Kidney (tissue), 14 donors: ENCODE results near the gene SIT1. TPM values are rescaled to one million over a fixed set of nuclear protein-coding genes. Genes with fewer than 3 reads are reported as not detected.

ENCODE experiments used
- DNase-seq, 5 donors: peaks; one replicate each; pipeline ENCODE4 v3.0.0-alpha.2; 2013 to 2020
- FAIRE-seq: peaks from 2 replicates; lab custom pipeline; 2012; peaks lifted over from hg19 to GRCh38; lab: Jason Lieb, UNC
- H3K27ac ChIP-seq, 2 donors: one replicate each; pipeline ENCODE4 v1.7.0; 2013; ENCODE audit warnings: low read depth in 2 of 2, low read length in 2 of 2, inconsistent platforms in 1 of 2
- H3K27me3 ChIP-seq: one replicate; pipeline ENCODE4 v1.7.1; 2013; ENCODE audit warnings: low read length, inconsistent platforms; ENCODE audit not compliant: control insufficient read depth, insufficient read depth
- H3K36me3 ChIP-seq, 3 donors: one replicate each; pipeline versions ENCODE4 v1.7.0 to v1.7.1; 2013; ENCODE audit warnings: low read length in 3 of 3, control low read depth in 1 of 3, inconsistent platforms in 1 of 3; ENCODE audit not compliant: insufficient read depth in 3 of 3, control insufficient read depth in 2 of 3
- H3K4me1 ChIP-seq, 3 donors: one replicate each; pipeline versions ENCODE4 v1.7.0 to v1.7.1; 2013; ENCODE audit warnings: low read length in 3 of 3, inconsistent platforms in 1 of 3, low read depth in 1 of 3; ENCODE audit not compliant: control insufficient read depth in 2 of 3, insufficient read depth in 2 of 3
- H3K4me3 ChIP-seq, 3 donors: one replicate each; pipeline versions ENCODE4 v1.7.0 to v1.8.1; 2013; ENCODE audit warnings: low read length in 3 of 3, control low read depth in 1 of 3, inconsistent platforms in 1 of 3
- H3K9ac ChIP-seq, 3 donors: one replicate each; pipeline versions ENCODE4 v1.7.0 to v1.7.1; 2013; ENCODE audit warnings: low read length in 3 of 3, control low read depth in 1 of 3, inconsistent platforms in 1 of 3
- H3K9me3 ChIP-seq, 3 donors: one replicate each; pipeline versions ENCODE4 v1.7.0 to v1.7.1; 2013; ENCODE audit warnings: low read length in 3 of 3, control low read depth in 1 of 3, inconsistent platforms in 1 of 3; ENCODE audit not compliant: control insufficient read depth in 2 of 3, insufficient read depth in 1 of 3
- intact Hi-C: fragments of 100-400 bp; cut with DNase I; formaldehyde crosslinking; loops from one replicate; pipeline ENCODE4 v1.11.1; 2022
- polyA plus RNA-seq: library from polyadenylated mRNA; stranded (reverse); fragments of 350-450 nt; fragmentation: Illumina TruSeq; extraction: RNeasy Lipid Tissue Mini Kit (QIAGEN cat#74804); gene quantifications from one replicate; pipeline ENCODE4 v1.2.3, GENCODE V29; 2014; ENCODE audit warnings: low read depth, low replicate concordance; ENCODE audit not compliant: insufficient read depth
- total RNA-seq: library from RNA; stranded (reverse); fragmentation: NEBNext Ultra II Directional; extraction: Animal tissue kit (Norgen Biotek cat#: 25700); gene quantifications from one replicate; pipeline ENCODE4 v1.2.1, GENCODE V29; 2021
- TF ChIP-seq, protein P1 (sequence below): IDR thresholded peaks from 3 replicates; pipeline ENCODE4 v1.5.1; 2012; ENCODE audit warnings: mild to moderate bottlenecking, moderate library complexity, borderline replicate concordance; ENCODE audit not compliant: insufficient read depth; ENCODE audit errors: extremely low read depth
- donor health status: control.
- donor health status: control.
- donor health status: control.
- donor health status: control.
- donor health status: control.
- donor health status: DM: yes; HTN: yes; CAD: no.
- donor health status: Normal renal cell carcinoma (clear cell type).

Gene SIT1
- total and polyA plus RNA-seq, 2 donors from 2014 or later = 0.32 to 3.1 TPM

DNA sequence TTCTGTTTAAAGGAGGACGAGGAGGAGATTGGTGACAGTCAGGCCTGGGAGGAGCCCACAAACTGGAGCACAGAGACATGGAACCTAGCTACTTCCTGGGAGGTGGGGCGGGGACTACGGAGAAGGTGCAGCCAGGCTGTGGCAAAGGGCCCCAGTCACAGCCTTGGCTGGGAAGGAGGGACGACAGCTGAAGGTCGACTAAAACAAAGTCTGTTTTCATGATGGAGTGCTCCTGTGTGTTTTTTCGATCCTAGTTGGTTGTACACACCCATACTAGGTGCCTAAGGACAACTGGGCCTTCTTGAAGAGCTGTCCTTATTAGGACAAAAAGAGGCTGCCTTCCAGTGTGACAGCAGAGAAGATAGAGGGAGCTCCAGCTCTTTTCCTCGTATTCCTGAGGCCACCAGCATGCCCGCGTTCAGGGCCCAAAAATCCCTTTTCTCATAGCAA, 10.3 kb upstream of the SIT1 start:
- Histone ChIP-seq H3K4me3 (no peak overlapping the region), H3K27ac (no peak overlapping the region), H3K27me3 (no peaks in the 10 kb centered on the region), H3K36me3 (peaks cover 0 to 10% (median 3%) of the 10 kb centered on the region in 3 donors), H3K9me3 (no peaks in the 10 kb centered on the region), H3K9ac (no peak overlapping the region), H3K4me1 (peaks cover 0 to 18% (median 15%) of the 10 kb centered on the region in 3 donors)
- TF ChIP-seq, protein P1, sequence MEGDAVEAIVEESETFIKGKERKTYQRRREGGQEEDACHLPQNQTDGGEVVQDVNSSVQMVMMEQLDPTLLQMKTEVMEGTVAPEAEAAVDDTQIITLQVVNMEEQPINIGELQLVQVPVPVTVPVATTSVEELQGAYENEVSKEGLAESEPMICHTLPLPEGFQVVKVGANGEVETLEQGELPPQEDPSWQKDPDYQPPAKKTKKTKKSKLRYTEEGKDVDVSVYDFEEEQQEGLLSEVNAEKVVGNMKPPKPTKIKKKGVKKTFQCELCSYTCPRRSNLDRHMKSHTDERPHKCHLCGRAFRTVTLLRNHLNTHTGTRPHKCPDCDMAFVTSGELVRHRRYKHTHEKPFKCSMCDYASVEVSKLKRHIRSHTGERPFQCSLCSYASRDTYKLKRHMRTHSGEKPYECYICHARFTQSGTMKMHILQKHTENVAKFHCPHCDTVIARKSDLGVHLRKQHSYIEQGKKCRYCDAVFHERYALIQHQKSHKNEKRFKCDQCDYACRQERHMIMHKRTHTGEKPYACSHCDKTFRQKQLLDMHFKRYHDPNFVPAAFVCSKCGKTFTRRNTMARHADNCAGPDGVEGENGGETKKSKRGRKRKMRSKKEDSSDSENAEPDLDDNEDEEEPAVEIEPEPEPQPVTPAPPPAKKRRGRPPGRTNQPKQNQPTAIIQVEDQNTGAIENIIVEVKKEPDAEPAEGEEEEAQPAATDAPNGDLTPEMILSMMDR = peak; percentile 33
- intact Hi-C loops = no loop called here
- FAIRE-seq (no peak), DNase-seq (no peak)

GRCh38 chr9:35659340-35659739, 8.6 kb upstream of the SIT1 start:
- intact Hi-C loops = no loop called here
- no peak for FAIRE-seq
- Histone ChIP-seq H3K9ac (peak overlapping the region in 1 of 3 donors; percentile 97), H3K4me3 (peak overlapping the region in 2 of 3 donors; percentile 73 to 91), H3K27me3 (no peaks in the 10 kb centered on the region), H3K27ac (no peak overlapping the region), H3K36me3 (peaks cover 0 to 10% (median 3%) of the 10 kb centered on the region in 3 donors), H3K4me1 (peaks cover 0 to 10% (median 9%) of the 10 kb centered on the region in 3 donors), H3K9me3 (no peaks in the 10 kb centered on the region)
- DNase-seq = peak in 1 of 5 donors; percentile 36
- TF ChIP-seq, protein P1 = no peak

GRCh38 chr9:35658968-35659220, 8.2 kb upstream of the SIT1 start:
- Histone ChIP-seq H3K9ac (peak overlapping the region; percentile 87 to 97 (median 94)), H3K27ac (peak overlapping the region; percentile 99 to 100), H3K36me3 (peaks cover 0 to 10% (median 3%) of the 10 kb centered on the region in 3 donors), H3K4me1 (peaks cover 0 to 10% (median 9%) of the 10 kb centered on the region in 3 donors), H3K4me3 (peak overlapping the region; percentile 73 to 91 (median 86)), H3K27me3 (no peaks in the 10 kb centered on the region), H3K9me3 (no peaks in the 10 kb centered on the region)
- FAIRE-seq (no peak), DNase-seq (peak in 1 of 5 donors; percentile 74)
- TF ChIP-seq, protein P1 = no peak
- intact Hi-C loops = no loop called here
